IMR-90 (cell line): ENCODE results near the gene PIP4K2B. TPM values are rescaled to one million over a fixed set of nuclear protein-coding genes. Genes with fewer than 3 reads are reported as not detected.
A peak's percentile ranks its signal among the peaks of the same experiment; 100 is the strongest.

Experiments used
- ATAC-seq: fragments of 200-7000 bp; cut with Tn5 transposase; 2 replicates; pipeline ENCODE4 v1.9.1; 2020; ENCODE audit warnings: low read depth, mild to moderate bottlenecking, moderate library complexity
- BruUV-seq: library from RNA; stranded (reverse); fragments of 400-500 nt; replicated peaks from 2 replicates; lab custom pipeline; 2021; lab: Mats Ljungman, UMichigan
- CTCF ChIA-PET: fragments of 300-600 bp; formaldehyde crosslinking; extraction: SDS; loops from one replicate; lab custom pipeline; 2021; ENCODE audit warnings: antibody characterized with exemption; lab: Yijun Ruan, JAX
- POLR2A ChIA-PET: fragments of 300-600 bp; sonication (Branson Sonifier 250); formaldehyde crosslinking; loops from one replicate; lab custom pipeline; 2022; ENCODE audit warnings: antibody characterized with exemption; ENCODE audit not compliant: unreplicated experiment; lab: Charles Lee
- DNase-seq: peaks from one replicate; pipeline ENCODE4 v3.0.0; 2013
- H2AFZ ChIP-seq: replicated peaks from 2 replicates; pipeline ENCODE3; 2013; ENCODE audit warnings: low read length, mild to moderate bottlenecking; ENCODE audit not compliant: poor library complexity
- H2AK5ac ChIP-seq: 2 replicates; pipeline ENCODE4 v1.6.1; 2013; ENCODE audit warnings: low read depth, low read length, inconsistent platforms
- H2AK9ac ChIP-seq: replicated peaks from 2 replicates; pipeline ENCODE3; 2013; ENCODE audit warnings: mild to moderate bottlenecking, low read depth, low read length, moderate library complexity; ENCODE audit not compliant: poor library complexity
- H2BK120ac ChIP-seq: 2 replicates; pipeline ENCODE4 v1.6.1; 2013; ENCODE audit warnings: low read depth, low read length, inconsistent platforms
- H2BK15ac ChIP-seq: 3 replicates; pipeline ENCODE4 v1.6.1; 2013; ENCODE audit warnings: low read depth, low read length, inconsistent platforms
- H2BK20ac ChIP-seq: 2 replicates; pipeline ENCODE4 v1.6.1; 2013; ENCODE audit warnings: low read depth, mild to moderate bottlenecking, inconsistent platforms, low read length, moderate library complexity
- H2BK5ac ChIP-seq: 2 replicates; pipeline ENCODE4 v1.6.1; 2013; ENCODE audit warnings: mild to moderate bottlenecking, low read depth, low read length, inconsistent platforms; ENCODE audit not compliant: poor library complexity, severe bottlenecking
- H3K14ac ChIP-seq: replicated peaks from 2 replicates; pipeline ENCODE4 v1.6.1; 2013; ENCODE audit warnings: low read depth, low read length, inconsistent platforms
- H3K18ac ChIP-seq: 2 replicates; pipeline ENCODE4 v1.6.1; 2013; ENCODE audit warnings: low read depth, low read length, control low read depth
- H3K23ac ChIP-seq: 2 replicates; pipeline ENCODE4 v1.6.1; 2013; ENCODE audit warnings: low read depth, low read length, inconsistent platforms
- H3K27ac ChIP-seq: 2 replicates; pipeline ENCODE4 v1.5.1; 2013; ENCODE audit warnings: mild to moderate bottlenecking, control low read depth, low read length; ENCODE audit not compliant: insufficient read depth
- H3K27me3 ChIP-seq: 2 replicates; pipeline ENCODE4 v1.6.1; 2013; ENCODE audit warnings: low read length; ENCODE audit not compliant: control insufficient read depth, insufficient read depth
- H3K36me3 ChIP-seq: 2 replicates; pipeline ENCODE4 v1.6.1; 2013; ENCODE audit warnings: low read length, mixed read lengths; ENCODE audit not compliant: control insufficient read depth, insufficient read depth
- H3K4ac ChIP-seq: 2 replicates; pipeline ENCODE4 v1.6.1; 2013; ENCODE audit warnings: low read depth, low read length, inconsistent platforms
- H3K4me1 ChIP-seq: 2 replicates; pipeline ENCODE4 v1.6.1; 2013; ENCODE audit warnings: low read length, mixed read lengths; ENCODE audit not compliant: control insufficient read depth, insufficient read depth
- H3K4me2 ChIP-seq: 2 replicates; pipeline ENCODE4 v1.6.1; 2013; ENCODE audit warnings: low read depth, mild to moderate bottlenecking, control low read depth, low read length, moderate library complexity
- H3K4me3 ChIP-seq: 2 replicates; pipeline ENCODE4 v1.5.1; 2013; ENCODE audit warnings: low read depth, mild to moderate bottlenecking, control low read depth, low read length, moderate library complexity; ENCODE audit not compliant: insufficient read depth
- H3K56ac ChIP-seq: 2 replicates; pipeline ENCODE4 v1.6.1; 2013; ENCODE audit warnings: low read length, inconsistent platforms; ENCODE audit not compliant: insufficient read depth; ENCODE audit errors: extremely low read depth
- H3K79me1 ChIP-seq, 2 experiments: 2 replicates each; pipeline ENCODE4 v1.6.1; 2013; ENCODE audit warnings: low read length in 2 of 2, inconsistent platforms in 1 of 2, low read depth in 1 of 2
- H3K9ac ChIP-seq: 2 replicates; pipeline ENCODE4 v1.6.1; 2013; ENCODE audit warnings: low read depth, low read length, control low read depth
- H3K9me1 ChIP-seq: 2 replicates; pipeline ENCODE4 v1.6.1; 2013; ENCODE audit warnings: low read length, inconsistent platforms; ENCODE audit not compliant: insufficient read depth
- H3K9me3 ChIP-seq: 2 replicates; pipeline ENCODE4 v1.6.1; 2013; ENCODE audit warnings: low read length; ENCODE audit not compliant: control insufficient read depth, insufficient read depth
- H4K20me1 ChIP-seq: 2 replicates; pipeline ENCODE4 v1.6.1; 2013; ENCODE audit warnings: low read length, inconsistent platforms; ENCODE audit not compliant: insufficient read depth
- H4K5ac ChIP-seq: 2 replicates; pipeline ENCODE4 v1.6.1; 2013; ENCODE audit warnings: mild to moderate bottlenecking, low read depth, low read length, control low read depth
- H4K8ac ChIP-seq, 2 experiments: 2 replicates each; pipeline ENCODE4 v1.6.1; 2013; ENCODE audit warnings: low read depth in 2 of 2, low read length in 2 of 2, control low read depth in 1 of 2, inconsistent platforms in 1 of 2
- H4K91ac ChIP-seq: 2 replicates; pipeline ENCODE4 v1.6.1; 2013; ENCODE audit warnings: low read depth, low read length, inconsistent platforms; ENCODE audit not compliant: insufficient read depth
- CHD1 ChIP-seq: IDR thresholded peaks from 2 replicates; pipeline ENCODE4 v1.6.1; 2012; ENCODE audit warnings: low read depth, low read length, improper control_type of control experiment
- FOS ChIP-seq: fragments of 150-350 bp; IDR thresholded peaks from 2 replicates; pipeline ENCODE4 v1.6.1; 2016; ENCODE audit warnings: low read depth, low read length
- POLR2A ChIP-seq: IDR thresholded peaks from 2 replicates; pipeline ENCODE4 v1.6.1; 2012; ENCODE audit warnings: mild to moderate bottlenecking, low read depth, low read length
- RAD21 ChIP-seq: IDR thresholded peaks from 2 replicates; pipeline ENCODE4 v1.6.1; 2012; ENCODE audit warnings: low read length, improper control_type of control experiment
- WGBS, 2 experiments: methylation state at CpG; one replicate each; pipeline versions ENCODE4 v1.1.5 to v1.1.7; 2013; ENCODE audit warnings: missing lambda C conversion rate in 2 of 2; ENCODE audit not compliant: insufficient read length in 1 of 2; ENCODE audit errors: extremely low coverage in 2 of 2; 5-methylcytosine and 5-hydroxymethylcytosine counted together
- dilution Hi-C: fragments of 300-500 bp; cut with HindIII; formaldehyde crosslinking; loops from one replicate; pipeline ENCODE4 v1.14.3; 2018; ENCODE audit warnings: low sequenced_read_pairs; ENCODE audit not compliant: unreplicated experiment
- in situ Hi-C: fragments of 300-500 bp; cut with MboI; formaldehyde crosslinking; loops from 3 replicates; pipeline ENCODE4 v1.14.3; 2019; ENCODE audit warnings: low sequenced_read_pairs, inconsistent platforms, mixed read lengths
- intact Hi-C: fragments of 100-400 bp; cut with micrococcal nuclease; formaldehyde crosslinking; loops from 2 replicates; pipeline ENCODE4 v1.10.0; 2022
- polyA plus RNA-seq, 3 experiments: library from polyadenylated mRNA; depleted of rRNA; stranded (reverse); fragments of >200 nt; gene quantifications; 2 replicates each; pipeline ENCODE4 v1.2.3, GENCODE V29; 2012; ENCODE audit warnings: low replicate concordance in 1 of 3
- total RNA-seq: library from RNA; depleted of rRNA; stranded (reverse); fragments of >200 nt; gene quantifications from 2 replicates; pipeline ENCODE4 v1.2.3, GENCODE V29; 2012
- TF ChIP-seq, protein P1 (sequence below): fragments of 150-350 bp; IDR thresholded peaks from 2 replicates; pipeline ENCODE4 v1.6.1; 2017; ENCODE audit warnings: mild to moderate bottlenecking, antibody characterized with exemption, low read length, low read depth

PIP4K2B gene
- total and polyA plus RNA-seq, 2 of the 4 experiments (the other 2 are of a cell fraction), result 40.0 to 40.2 TPM

DNA sequence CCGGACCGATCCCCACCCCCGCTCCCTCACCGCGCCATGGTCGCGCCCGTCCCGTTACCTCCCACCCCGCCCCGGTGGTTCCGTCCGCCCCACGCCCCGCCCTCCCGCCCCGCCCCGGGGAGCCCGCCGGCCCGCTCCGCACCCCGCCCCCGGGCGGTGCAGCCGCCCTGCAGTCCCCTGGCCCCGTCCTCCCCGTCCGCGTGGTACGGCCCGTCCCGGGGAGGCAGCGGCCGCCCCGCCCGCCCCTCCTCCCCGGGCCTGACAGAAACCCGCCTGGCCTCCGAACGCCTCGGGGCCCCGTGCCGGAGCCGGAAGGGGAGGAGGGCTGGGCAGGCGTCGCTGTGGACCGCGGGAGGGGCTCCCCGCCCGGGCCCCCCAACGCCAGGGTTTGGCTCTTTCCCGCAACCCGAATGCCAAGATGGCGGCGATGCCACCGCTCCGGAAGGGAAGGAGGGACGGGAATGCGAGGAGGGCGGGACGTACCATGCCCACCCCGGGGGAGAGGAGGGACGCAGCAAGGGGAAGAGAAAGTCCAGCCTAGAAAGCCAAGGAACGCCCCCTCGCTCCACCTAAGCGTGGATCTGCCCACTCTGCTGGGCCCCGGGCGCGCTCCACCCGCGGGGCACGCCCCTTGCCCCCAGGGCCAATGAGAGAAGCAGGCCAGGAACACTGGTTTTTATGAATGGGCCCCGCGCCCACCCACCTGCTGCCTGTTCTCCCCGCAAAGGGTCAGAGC, at the start of gene PIP4K2B (continued):
- TF ChIP-seq FOS (no peak), CHD1 (peak; percentile 99; the same call in 1 of the 2 replicates)
- TF ChIP-seq, protein P1, sequence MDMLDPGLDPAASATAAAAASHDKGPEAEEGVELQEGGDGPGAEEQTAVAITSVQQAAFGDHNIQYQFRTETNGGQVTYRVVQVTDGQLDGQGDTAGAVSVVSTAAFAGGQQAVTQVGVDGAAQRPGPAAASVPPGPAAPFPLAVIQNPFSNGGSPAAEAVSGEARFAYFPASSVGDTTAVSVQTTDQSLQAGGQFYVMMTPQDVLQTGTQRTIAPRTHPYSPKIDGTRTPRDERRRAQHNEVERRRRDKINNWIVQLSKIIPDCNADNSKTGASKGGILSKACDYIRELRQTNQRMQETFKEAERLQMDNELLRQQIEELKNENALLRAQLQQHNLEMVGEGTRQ, result no peak; the same call in 1 of the 2 replicates

DNA sequence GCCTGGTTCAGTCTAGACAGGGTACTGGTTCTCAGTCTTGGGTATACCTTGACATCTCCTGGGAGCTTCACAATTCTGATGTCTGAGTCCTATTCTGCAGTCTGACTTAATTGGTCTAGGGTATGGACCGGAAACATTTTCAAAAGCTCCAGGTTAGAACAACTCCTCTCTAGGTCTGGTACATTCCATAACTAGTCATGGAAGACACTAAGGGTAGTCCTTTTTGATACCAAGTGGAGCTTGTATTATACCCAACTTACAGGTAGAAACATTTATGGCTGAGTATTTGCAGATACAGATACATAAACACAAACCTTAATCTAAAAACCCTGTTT, 49.2 kb upstream of the PIP4K2B start:
- ATAC-seq, result no peak
- H3K27ac ChIP-seq, result no peak overlapping the region

More for the DNA sequence above, 49.2 kb upstream of the PIP4K2B start:
- no peak overlapping the region for H2AFZ ChIP-seq
- no peak overlapping the region for H3K9ac ChIP-seq
- no peak for DNase-seq
- WGBS, 2 experiments, result no CpG with 5 or more reads among the region's 1 CpG
- no peak overlapping the region for H4K91ac ChIP-seq
- no peak overlapping the region for H3K18ac ChIP-seq
- H2BK15ac ChIP-seq, result no peak overlapping the region
- POLR2A ChIA-PET, result no interaction called here
- intact Hi-C loops (no loop called here), in situ Hi-C loops (no loop called here), dilution Hi-C loops (no loop called here)
- H3K36me3 ChIP-seq, result peaks cover 48% of the 10 kb centered on the region
- no peak for TF ChIP-seq RAD21
- 0 out of 2 replicates have a peak, but pooled peaks have one; percentile 25 for TF ChIP-seq POLR2A
- H4K20me1 ChIP-seq, result peaks cover 61% of the 10 kb centered on the region
- no peak overlapping the region for H2BK5ac ChIP-seq
- H2AK5ac ChIP-seq, result no peak overlapping the region
- H3K4me3 ChIP-seq, result no peak overlapping the region
- no TSS peak for BruUV-seq
- no peak overlapping the region for H3K14ac ChIP-seq
- H3K79me1 ChIP-seq, result peaks cover 16 to 57% of the 10 kb centered on the region in 2 experiments
- no peak overlapping the region for H2BK20ac ChIP-seq
- no peak overlapping the region for H3K23ac ChIP-seq
- H4K5ac ChIP-seq, result no peak overlapping the region
- H3K27me3 ChIP-seq, result no peaks in the 10 kb centered on the region
- no peak overlapping the region for H3K4me2 ChIP-seq
- H3K9me3 ChIP-seq, result no peaks in the 10 kb centered on the region
- peaks cover 3% of the 10 kb centered on the region; the same call in 1 of the 2 replicates for H3K4me1 ChIP-seq
- no peak overlapping the region for H2AK9ac ChIP-seq
- no peak overlapping the region for H3K56ac ChIP-seq
- H3K4ac ChIP-seq, result no peak overlapping the region
- no peak overlapping the region for H4K8ac ChIP-seq
- H2BK120ac ChIP-seq, result no peak overlapping the region
- CTCF ChIA-PET, result no interaction called here
- 0 out of 2 replicates have a peak, but pooled peaks cover 7% of the 10 kb centered on the region for H3K9me1 ChIP-seq
